ENCODE measurements around the gene CASZ1. TPM values are rescaled to one million over a fixed set of nuclear protein-coding genes. Genes with fewer than 3 reads are reported as not detected.

CASZ1 gene
- total RNA-seq, 2 donors from 2014 or later, result 45.0 to 56.0 TPM

DNA sequence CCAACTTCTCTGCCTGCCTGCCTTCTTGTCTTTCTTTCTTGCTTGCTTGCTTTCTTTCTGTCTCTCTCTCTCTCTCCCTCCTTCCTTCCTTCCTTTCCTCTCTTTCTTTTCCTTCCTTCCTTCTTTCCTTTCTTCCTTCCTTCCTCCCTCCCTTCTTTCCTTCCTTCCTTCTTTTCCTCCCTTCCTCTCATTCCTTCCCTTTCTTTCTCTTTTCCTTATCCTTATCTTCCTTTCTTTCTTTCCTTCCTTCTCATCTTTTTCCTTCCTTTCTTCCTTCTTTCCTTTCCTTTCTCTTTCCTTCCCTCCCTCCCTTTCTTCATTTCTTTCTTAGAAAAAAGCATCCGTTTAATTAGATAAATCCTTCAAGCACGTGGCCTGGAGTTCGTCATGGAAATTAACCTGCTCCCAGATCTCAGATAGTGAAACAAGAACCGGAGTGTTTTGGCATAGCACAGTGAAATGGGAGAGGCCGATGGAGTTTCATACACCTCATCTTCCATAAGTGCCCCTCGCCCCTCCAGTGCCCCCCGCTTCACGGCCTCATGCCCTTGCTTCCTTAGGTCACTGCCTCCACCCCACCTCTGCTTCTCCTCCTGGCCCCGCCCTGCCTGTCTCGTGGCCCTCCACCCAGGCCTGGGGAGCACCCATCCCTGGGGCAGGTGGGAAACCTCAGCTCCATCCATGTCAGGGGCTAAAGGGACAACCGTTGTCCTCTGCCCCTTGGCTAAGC lies 11.3 kb downstream of the CASZ1 start:
- Histone ChIP-seq H3K36me3 (no peaks in the 10 kb centered on the region), H3K4me1 (no peaks in the 10 kb centered on the region), H3K9ac (ENCODE audit: low read depth in 2 of 2, low read length in 2 of 2) (no peak overlapping the region), H3K27me3 (peaks cover 3% of the 10 kb centered on the region), H3K9me3 (no peaks in the 10 kb centered on the region), H3K27ac (no peak overlapping the region), H3K4me3 (no peak overlapping the region)
- intact Hi-C loops (cut with DNase I), result no loop called here
- DNase-seq, result no peak
- TF ChIP-seq, protein P1, sequence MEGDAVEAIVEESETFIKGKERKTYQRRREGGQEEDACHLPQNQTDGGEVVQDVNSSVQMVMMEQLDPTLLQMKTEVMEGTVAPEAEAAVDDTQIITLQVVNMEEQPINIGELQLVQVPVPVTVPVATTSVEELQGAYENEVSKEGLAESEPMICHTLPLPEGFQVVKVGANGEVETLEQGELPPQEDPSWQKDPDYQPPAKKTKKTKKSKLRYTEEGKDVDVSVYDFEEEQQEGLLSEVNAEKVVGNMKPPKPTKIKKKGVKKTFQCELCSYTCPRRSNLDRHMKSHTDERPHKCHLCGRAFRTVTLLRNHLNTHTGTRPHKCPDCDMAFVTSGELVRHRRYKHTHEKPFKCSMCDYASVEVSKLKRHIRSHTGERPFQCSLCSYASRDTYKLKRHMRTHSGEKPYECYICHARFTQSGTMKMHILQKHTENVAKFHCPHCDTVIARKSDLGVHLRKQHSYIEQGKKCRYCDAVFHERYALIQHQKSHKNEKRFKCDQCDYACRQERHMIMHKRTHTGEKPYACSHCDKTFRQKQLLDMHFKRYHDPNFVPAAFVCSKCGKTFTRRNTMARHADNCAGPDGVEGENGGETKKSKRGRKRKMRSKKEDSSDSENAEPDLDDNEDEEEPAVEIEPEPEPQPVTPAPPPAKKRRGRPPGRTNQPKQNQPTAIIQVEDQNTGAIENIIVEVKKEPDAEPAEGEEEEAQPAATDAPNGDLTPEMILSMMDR (IDR thresholded peaks at IDR 0.05), result no peak

DNA sequence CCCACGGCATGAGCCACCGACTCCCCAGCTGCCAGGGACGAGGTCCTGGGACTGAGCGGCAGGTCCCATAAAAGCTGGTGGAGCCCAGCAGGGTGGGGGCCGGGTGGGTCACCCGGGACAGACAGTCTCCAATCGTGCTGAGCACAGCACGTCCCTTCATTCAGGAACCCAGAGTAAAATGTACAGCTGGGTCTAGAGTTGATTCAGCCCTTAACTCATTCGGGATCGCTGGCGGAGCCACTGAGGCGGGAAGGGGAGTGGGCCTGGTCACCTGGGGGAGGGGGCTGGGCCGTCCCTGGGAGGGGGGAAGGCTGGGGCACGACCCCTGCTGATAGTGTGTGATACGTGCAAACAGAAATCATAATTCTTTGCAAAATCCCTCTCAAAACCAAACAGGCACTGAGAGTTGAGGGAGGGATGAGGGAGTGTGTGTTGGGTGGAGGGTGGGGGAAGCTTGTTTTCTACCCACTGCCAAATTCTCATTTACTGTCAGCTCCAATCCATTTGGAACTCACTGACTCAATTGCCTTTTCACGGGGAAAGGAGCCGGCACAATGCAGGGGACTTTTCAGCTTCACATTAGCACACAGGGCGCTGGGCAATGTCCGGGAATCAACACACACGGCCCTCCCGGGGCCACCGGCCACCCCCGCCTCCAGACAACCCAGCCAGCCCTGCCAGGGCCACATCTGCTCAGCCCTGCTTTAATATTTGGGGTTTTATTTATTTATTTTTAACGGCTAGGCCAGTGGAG lies 13.8 kb downstream of the CASZ1 start:
- Histone ChIP-seq H3K9ac (ENCODE audit: low read depth in 2 of 2, low read length in 2 of 2) (peak overlapping the region in 1 of 2 donors; percentile 53), H3K9me3 (no peaks in the 10 kb centered on the region), H3K27me3 (no peaks in the 10 kb centered on the region), H3K4me3 (no peak overlapping the region), H3K4me1 (no peaks in the 10 kb centered on the region), H3K36me3 (no peaks in the 10 kb centered on the region), H3K27ac (no peak overlapping the region)
- no peak for DNase-seq
- TF ChIP-seq, protein P1 (IDR thresholded peaks at IDR 0.05), result no peak
- intact Hi-C loops (cut with DNase I), result no loop called here

DNA sequence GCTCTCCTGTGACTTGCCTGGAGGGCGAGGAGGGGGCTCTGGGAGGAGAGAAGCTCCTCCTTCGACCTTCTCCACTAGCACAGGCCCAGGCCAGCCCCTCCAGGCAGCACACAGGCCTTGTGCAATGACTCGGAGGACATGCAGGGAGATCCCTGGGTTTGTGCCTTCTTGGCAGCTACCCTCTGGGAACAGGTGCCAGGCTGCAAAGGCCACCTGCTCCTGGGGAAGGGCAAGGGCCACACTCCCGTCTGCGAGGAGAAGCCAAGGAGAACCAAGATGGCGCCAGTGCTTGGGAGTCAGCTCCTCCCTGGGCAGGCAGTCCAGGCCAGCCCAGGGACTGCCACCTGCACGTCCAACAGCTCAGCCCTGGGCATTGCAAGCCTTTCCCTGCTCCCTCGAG lies 15.3 kb downstream of the CASZ1 start:
- TF ChIP-seq, protein P1 (IDR thresholded peaks at IDR 0.05), result no peak
- Histone ChIP-seq H3K9me3 (no peaks in the 10 kb centered on the region), H3K27me3 (no peaks in the 10 kb centered on the region), H3K4me1 (no peaks in the 10 kb centered on the region), H3K27ac (peak overlapping the region; percentile 85), H3K36me3 (no peaks in the 10 kb centered on the region), H3K9ac (ENCODE audit: low read depth in 2 of 2, low read length in 2 of 2) (peak overlapping the region in 1 of 2 donors; percentile 88), H3K4me3 (no peak overlapping the region)
- intact Hi-C loops (cut with DNase I), result no loop called here
- no peak for DNase-seq

DNA sequence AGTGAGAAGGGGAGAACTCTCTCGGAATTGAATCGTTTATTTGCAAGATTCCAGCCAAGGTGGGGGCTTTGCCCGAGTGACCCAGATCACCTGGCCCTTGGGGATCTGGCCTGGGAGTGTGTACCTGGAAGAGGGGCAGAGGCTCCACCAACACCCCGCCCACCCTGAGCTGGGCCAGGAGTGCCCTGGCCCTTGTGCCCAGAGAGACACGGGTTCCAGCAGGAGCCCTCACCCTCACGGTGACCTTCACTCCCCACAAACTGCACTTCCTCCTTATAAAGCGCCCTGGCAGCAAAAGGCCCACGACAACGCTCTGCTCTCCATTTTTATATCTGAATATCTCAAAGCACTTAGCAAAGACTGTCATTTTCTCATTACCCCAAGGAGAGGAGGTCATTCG lies 16.6 kb downstream of the CASZ1 start:
- intact Hi-C loops (cut with DNase I), result no loop called here
- H3K4me1 ChIP-seq, result no peaks in the 10 kb centered on the region
- peak overlapping the region; percentile 85 for H3K27ac ChIP-seq
- peak; percentile 70 for DNase-seq
- H3K27me3 ChIP-seq, result no peaks in the 10 kb centered on the region
- H3K4me3 ChIP-seq, result no peak overlapping the region
- no peaks in the 10 kb centered on the region for H3K36me3 ChIP-seq
- no peaks in the 10 kb centered on the region for H3K9me3 ChIP-seq
- H3K9ac ChIP-seq (ENCODE audit: low read depth in 2 of 2, low read length in 2 of 2), result peak overlapping the region; percentile 46 to 88
- TF ChIP-seq, protein P1 (IDR thresholded peaks at IDR 0.05), result no peak

DNA sequence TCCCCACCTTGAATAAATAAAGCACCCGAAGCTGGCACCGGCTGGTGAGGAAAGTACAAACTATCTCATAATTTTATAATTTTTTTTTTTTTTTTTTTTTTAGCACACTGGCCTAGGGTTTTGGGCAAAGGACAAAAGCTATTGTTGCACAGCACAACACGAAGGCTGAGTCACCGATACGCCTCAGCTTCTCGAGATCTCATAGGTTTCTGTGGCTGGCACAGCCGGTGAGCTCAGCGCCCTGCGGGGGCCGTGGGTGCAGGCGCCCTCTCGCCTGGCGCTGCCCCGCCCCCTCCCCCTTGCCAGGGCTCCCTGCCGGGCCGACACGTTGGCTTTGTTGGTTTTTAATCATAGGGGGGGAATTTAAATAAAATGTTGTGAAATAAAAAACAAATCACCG lies 17.2 kb downstream of the CASZ1 start:
- intact Hi-C loops (cut with DNase I), result no loop called here
- no peak overlapping the region for H3K4me3 ChIP-seq
- DNase-seq, result peak; percentile 84
- H3K4me1 ChIP-seq, result no peaks in the 10 kb centered on the region
- H3K36me3 ChIP-seq, result no peaks in the 10 kb centered on the region
- H3K9ac ChIP-seq (ENCODE audit: low read depth in 2 of 2, low read length in 2 of 2), result peak overlapping the region; percentile 28 to 88
- no peaks in the 10 kb centered on the region for H3K27me3 ChIP-seq
- no peaks in the 10 kb centered on the region for H3K9me3 ChIP-seq
- TF ChIP-seq, protein P1 (IDR thresholded peaks at IDR 0.05), result no peak
- peak overlapping the region; percentile 85 for H3K27ac ChIP-seq

Data from colonic mucosa (tissue), 4 donors.